ENCODE data around the gene PTPRJ.
"Not testable (repeated sequence)": the region's sequence is repeated elsewhere in the genome, so short reads cannot be mapped to it uniquely, and the experiment has no call there.

Gene PTPRJ

GRCh38 chr11:48169717-48170116 lies 189.4 kb downstream of the PTPRJ start:
- peak in 1 of 3 donors; percentile 42 for DNase-seq

GRCh38 chr11:48170241-48171233 lies 190.2 kb downstream of the PTPRJ start:
- peak; percentile 45 to 67 (median 58) for DNase-seq

DNA sequence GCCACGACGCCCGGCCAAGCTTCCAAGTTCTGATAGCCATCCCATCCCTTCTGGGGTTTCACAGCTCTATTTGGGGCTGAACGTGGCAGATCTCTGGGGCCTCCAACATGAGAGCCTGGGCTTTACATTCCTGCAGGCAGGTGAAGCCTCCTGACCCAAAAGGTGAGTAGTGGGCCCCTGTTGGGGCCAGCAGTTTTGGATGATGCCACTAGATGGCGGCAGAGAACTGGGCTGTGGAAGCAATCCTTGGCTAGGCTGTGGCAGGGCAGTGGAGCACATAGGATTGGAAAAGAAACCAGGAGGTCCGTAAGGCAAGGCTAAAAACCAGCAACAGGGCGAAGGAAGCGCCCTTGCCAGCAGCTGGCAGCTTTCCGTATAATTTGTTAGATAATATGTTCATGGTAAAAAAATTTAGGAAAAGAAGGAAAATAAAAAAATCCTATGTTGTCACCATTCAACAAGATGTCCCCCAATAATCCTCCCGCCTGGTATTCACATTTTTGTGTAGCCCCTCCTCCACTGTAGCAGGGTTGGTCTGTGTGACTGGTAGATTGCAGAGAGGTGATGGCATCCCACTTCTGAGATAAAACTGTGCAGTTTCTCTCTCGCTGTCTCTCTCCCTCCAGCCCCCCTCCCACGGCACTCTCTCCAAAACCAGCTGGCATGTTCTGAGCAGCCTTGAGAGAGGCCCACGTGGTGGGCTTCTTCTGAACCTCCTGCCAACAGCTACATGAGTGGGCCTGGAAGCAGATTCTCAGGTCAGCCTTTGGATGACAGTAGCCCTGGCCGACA lies 192.7 kb downstream of the PTPRJ start:
- peak; percentile 50 to 58 (median 54) for DNase-seq

DNA sequence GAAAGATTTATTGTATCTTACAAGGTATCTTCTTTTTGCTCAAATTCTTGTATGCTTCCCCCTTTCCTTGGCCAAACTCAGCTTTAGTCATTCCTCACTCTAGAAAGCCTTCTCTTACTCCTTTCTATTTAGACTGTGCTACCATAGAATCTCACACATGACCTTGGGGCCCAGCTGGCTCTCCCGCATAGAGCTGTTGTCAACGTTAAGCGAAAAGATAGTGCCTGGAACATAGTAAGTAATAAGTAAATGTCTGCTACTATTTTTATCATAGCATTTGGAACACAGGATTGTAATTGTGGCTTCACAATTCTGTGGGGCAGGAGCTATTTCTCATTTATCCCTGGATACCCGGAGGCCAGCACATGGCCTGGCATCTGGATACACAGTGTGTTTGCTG lies 197.3 kb downstream of the PTPRJ start:
- no peak for DNase-seq

- DNase-seq: no peak
Observed at GRCh38 chr11:48180627-48181026, 200.3 kb downstream of the PTPRJ start.

DNA sequence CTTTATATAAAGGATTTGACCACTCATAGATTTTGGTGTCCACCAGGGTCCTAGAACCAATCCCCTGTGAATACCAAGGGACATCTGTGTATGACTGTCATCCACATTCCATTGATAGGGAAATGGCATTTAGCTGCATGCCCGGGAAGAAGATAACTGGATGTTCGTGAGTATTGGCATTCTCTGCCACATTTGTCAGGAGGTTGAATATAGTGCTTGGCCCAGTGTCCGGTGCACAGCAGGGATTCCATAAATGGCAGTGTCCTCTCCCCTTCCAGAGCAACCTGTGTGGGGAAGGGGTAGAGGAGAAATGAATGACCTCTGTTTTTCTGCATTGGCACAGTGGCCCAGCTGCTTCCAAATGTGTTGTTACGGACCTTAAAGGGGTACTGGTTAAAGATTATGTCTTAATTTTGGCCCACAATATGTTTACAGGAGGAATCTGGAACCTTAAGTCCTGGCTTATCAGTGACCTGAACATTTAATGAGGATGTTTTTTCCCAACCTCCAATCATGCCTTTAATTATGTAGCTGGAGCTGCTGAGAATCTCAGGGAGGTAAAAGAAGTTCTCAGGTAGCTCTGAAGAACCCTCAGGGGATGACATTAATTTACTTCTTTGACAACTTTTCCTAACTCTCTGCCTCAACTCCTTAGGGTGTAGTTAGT lies 202.6 kb downstream of the PTPRJ start:
- no peak for DNase-seq

DNA sequence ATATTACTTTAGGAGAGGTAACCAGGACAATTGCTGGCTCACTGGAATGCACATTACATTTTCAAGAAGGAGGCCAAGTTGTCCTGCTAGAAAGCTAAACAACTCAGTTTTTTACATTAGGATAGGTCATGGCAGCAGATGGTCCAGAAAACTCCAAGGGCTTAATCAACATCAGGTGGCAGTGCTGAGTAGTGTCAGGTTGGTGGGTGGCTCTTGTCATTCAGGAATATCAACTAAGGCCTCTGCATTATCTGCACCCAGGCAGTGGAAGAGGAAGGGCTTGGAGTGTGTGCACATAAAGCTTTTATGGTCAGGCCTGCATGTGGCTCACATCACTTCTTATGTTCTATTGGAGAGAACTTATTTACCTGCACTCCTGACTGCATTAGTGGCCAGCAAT lies 204.1 kb downstream of the PTPRJ start:
- DNase-seq: no peak

GRCh38 chr11:48190906-48191654 lies 210.7 kb downstream of the PTPRJ start:
- DNase-seq: not testable (repeated sequence)

DNA sequence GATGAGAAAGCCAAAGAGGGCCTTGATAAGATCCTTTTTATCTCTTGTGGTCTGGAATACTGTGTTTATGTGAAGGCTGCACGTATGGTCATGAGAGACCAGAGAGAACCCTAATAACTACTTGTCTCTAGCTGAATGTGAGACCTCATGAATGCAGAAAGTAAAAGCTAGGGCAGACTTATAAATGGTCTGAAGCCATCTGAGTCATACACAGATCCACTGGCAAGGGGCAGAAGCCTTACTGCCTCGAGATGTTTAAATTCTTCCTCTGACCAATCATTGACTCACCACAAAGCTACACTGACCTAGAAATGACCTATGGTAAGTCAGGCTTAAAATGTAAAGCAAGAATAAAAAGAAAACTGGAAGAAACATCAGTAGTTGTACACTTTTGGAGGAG lies 213.5 kb downstream of the PTPRJ start:
- no peak for DNase-seq

DNA sequence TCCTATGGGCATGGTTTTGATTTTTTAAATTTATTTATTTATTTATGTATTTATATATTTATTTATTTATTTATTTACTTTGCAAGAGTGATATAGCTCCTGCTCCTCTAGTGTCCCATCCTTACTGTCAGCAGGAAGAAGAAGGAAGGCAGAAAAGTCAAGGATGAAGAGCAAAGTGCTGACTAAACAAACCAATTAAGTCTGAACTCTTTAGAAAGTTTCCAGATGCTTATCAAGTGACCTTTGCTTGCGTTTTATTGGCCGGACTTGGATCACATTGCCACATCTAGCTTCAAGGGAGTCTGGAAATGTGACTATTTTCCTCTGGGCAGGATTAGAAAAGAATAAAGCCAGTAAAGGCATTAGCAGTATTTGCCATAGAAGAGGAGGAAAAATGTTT lies 227.5 kb downstream of the PTPRJ start:
- DNase-seq: no peak

GRCh38 chr11:48210052-48210451 lies 229.7 kb downstream of the PTPRJ start:
- peak in 2 of 3 donors; percentile 19 to 21 for DNase-seq

DNA sequence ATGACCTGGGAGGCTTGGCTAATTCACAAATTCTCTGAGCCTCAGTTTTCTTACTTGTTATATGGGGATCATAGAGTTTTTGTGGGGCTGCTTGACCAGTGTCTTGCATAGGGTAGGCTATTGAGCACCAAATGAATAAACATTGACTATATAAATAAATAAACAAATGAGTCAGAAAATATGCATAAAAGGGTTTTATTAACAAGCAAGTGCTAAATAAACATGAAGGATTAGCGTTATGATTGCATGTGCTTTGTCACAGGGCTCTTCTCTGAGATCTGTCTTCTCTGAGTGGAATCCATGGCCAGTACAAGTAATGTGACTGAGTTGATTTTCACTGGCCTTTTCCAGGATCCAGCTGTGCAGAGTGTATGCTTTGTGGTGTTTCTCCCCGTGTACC lies 236.2 kb downstream of the PTPRJ start, which contains the start of gene OR4B1:
TSS of gene OR4B1 (plus strand) at position 301 of the 400 bp plus-strand sequence. CDS start at position 301, 0 bp downstream.
- DNase-seq: no peak
